K562 (cell line): ENCODE results near the gene B3GNT9. TPM values are rescaled to one million over a fixed set of nuclear protein-coding genes. Genes with fewer than 3 reads are reported as not detected.

Source experiments
- ATF7 ChIP-seq: fragments of 450-650 bp; IDR thresholded peaks from 2 replicates; pipeline ENCODE4 v1.7.1; 2014; ENCODE audit warnings: mild to moderate bottlenecking, moderate library complexity
- BMI1 ChIP-seq: fragments of 150-350 bp; IDR thresholded peaks from 2 replicates; pipeline ENCODE4 v1.6.1; 2014; ENCODE audit warnings: low read length
- CEBPB ChIP-seq: fragments of 450-650 bp; IDR thresholded peaks from 2 replicates; pipeline ENCODE4 v1.6.1; 2016; ENCODE audit warnings: missing genetic modification characterization, missing compliant biosample characterization
- CREM ChIP-seq: IDR thresholded peaks from 2 replicates; pipeline ENCODE4 v1.6.1; 2014; ENCODE audit warnings: antibody characterized with exemption, low read depth
- EGR1 ChIP-seq: fragments of 450-650 bp; conservative IDR thresholded peaks from 2 replicates; pipeline ENCODE4 v1.6.1; 2017; ENCODE audit warnings: mild to moderate bottlenecking
- ETV5 ChIP-seq: sonication (generic); formaldehyde crosslinking; IDR thresholded peaks from 2 replicates; pipeline ENCODE4 v1.4.0; 2020; ENCODE audit warnings: low read depth, mild to moderate bottlenecking, missing genetic modification reagents
- FOS ChIP-seq: IDR thresholded peaks from 3 replicates; pipeline ENCODE4 v1.6.1; 2011; ENCODE audit not compliant: insufficient read length; ENCODE audit errors: extremely low read depth
- KDM2B ChIP-seq: fragments of 250-450 bp; sonication (Bioruptor Pico); IDR thresholded peaks from 2 replicates; pipeline ENCODE4 v1.8.0; 2021; ENCODE audit warnings: mild to moderate bottlenecking, moderate library complexity
- MTA1 ChIP-seq: fragments of 450-650 bp; IDR thresholded peaks from 2 replicates; pipeline ENCODE4 v1.6.1; 2017; ENCODE audit warnings: borderline replicate concordance
- NONO ChIP-seq, 2 experiments: fragments of 200-400 bp in 1 of 2; fragments of 450-650 bp in 1 of 2; formaldehyde crosslinking in 1 of 2; IDR thresholded peaks; 2 replicates each; pipeline ENCODE4 v1.6.1; 2017; ENCODE audit warnings: low read depth in 2 of 2, mild to moderate bottlenecking in 2 of 2, moderate library complexity in 2 of 2, low read length in 1 of 2
- NRF1 ChIP-seq, 2 experiments: fragments of 450-650 bp; IDR thresholded peaks in 1 of 2; conservative IDR thresholded peaks in 1 of 2; 2 replicates each; pipeline ENCODE4 v1.6.1; 2014; ENCODE audit warnings: mild to moderate bottlenecking in 2 of 2
- PTBP1 ChIP-seq: fragments of 200-400 bp; formaldehyde crosslinking; IDR thresholded peaks from 2 replicates; pipeline ENCODE4 v1.6.1; 2017; ENCODE audit warnings: low read depth, low read length
- RNF2 ChIP-seq: sonication (generic); IDR thresholded peaks from 2 replicates; pipeline ENCODE4 v1.6.1; 2016
- SAFB2 ChIP-seq: fragments of 200-400 bp; formaldehyde crosslinking; IDR thresholded peaks from 2 replicates; pipeline ENCODE4 v1.6.1; 2018; ENCODE audit warnings: borderline replicate concordance, low read length, low read depth, moderate library complexity; ENCODE audit not compliant: severe bottlenecking
- SMAD1 ChIP-seq: fragments of 150-350 bp; IDR thresholded peaks from 2 replicates; pipeline ENCODE4 v1.6.1; 2014; ENCODE audit warnings: low read length, low read depth; ENCODE audit not compliant: partially characterized antibody
- SMAD2 ChIP-seq: fragments of 150-350 bp; IDR thresholded peaks from 2 replicates; pipeline ENCODE4 v1.6.1; 2014; ENCODE audit warnings: low read depth, mild to moderate bottlenecking, low read length
- SMAD4 ChIP-seq: fragments of 250-450 bp; sonication (Bioruptor Pico); conservative IDR thresholded peaks from 2 replicates; pipeline ENCODE4 v1.8.0; 2021; ENCODE audit warnings: inconsistent platforms, mild to moderate bottlenecking, moderate library complexity
- ZNF140 ChIP-seq: fragments of 250-450 bp; sonication (Bioruptor Pico); IDR thresholded peaks from 2 replicates; pipeline ENCODE4 v1.8.0; 2021; ENCODE audit warnings: moderate library complexity, mild to moderate bottlenecking, inconsistent platforms
- polyA plus RNA-seq, 8 experiments: library from polyadenylated mRNA; depleted of rRNA in 4 of 8; stranded (reverse) in 5 of 8; unstranded in 3 of 8; fragments of >200 nt; fragmentation: Nextera tagmentation in 2 of 8; fragmentation: Illumina TruSeq in 1 of 8; extraction: Ambion mirVana in 2 of 8; extraction: Trizol in 1 of 8; gene quantifications; 2 replicates each; pipeline versions ENCODE4 v1.2.1 to v1.2.3, GENCODE V29; 2011 to 2014; ENCODE audit warnings: inconsistent platforms in 1 of 8, missing spikeins in 1 of 8
- total RNA-seq, 7 experiments: library from RNA; depleted of rRNA in 6 of 7; stranded (reverse); fragments of >200 nt in 6 of 7; fragmentation: Illumina TruSeq in 2 of 7; extraction: Trizol in 2 of 7; gene quantifications; 2 replicates each; pipeline versions ENCODE4 v1.2.1 to v1.2.3, GENCODE V29; 2011 to 2021; ENCODE audit warnings: low replicate concordance in 1 of 7
- TF ChIP-seq, protein P1 (sequence below): sonication (generic); formaldehyde crosslinking; IDR thresholded peaks from 2 replicates; pipeline ENCODE4 v1.8.0; 2022; ENCODE audit warnings: missing genetic modification reagents, mild to moderate bottlenecking, borderline replicate concordance
- TF ChIP-seq, protein P2 (sequence below): fragments of 450-650 bp; IDR thresholded peaks from 2 replicates; pipeline ENCODE4 v1.7.0; 2016; ENCODE audit warnings: borderline replicate concordance

Gene B3GNT9
- total and polyA plus RNA-seq, 9 of the 15 experiments (the other 6 are each of a cell fraction or from before 2014, with no cell fraction given): 0.01 to 1.8 (median 1.1) TPM; not detected in 1

DNA sequence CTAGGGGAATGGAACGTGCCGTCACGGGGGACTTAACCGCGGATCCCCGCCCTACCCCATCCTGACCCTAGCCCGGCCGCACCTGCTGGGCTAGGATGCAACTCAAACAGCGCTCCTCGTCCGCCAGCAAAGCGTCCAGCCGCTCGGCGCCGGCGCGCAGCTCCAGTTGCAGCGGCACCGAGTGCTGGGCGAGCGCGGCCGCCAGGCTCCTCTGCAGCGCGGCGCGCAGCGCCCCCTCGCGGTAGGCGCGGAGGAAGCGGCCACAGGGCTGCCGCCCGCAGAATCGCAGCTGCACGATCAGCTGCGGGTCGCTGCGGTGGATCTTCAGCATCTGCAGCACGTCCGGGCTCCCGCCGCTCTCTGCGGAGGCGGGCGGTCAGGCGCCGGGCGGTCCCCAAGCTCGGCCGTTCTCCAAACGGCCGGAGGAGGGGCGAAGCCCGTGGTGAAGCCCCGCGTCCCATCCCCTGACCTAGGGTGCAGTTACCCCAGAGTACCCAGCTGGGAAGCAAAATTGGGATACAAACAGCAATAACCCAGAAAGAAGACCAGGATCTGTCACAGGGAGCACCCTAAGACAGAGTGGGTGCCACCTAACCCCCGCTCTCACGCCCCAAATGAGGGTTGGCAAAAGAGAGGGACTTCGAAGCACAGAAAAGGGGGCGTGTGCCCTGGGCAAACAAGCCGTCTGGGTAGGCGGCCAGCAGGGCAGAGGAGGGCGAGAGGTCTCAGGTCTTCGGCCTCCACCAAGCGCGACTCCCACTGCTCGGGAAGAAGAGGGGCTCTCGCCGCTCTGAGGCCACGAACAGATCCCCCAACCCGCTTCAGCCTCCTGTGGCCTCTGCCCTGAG is 4.7 kb upstream of the B3GNT9 start (continued):
- peak in 1 of 2 experiments; percentile 86; a peak in 2 of 4 replicates for TF ChIP-seq NONO (IDR thresholded peaks at IDR 0.05; ENCODE audit: low read depth in 2 of 2, low read length in 1 of 2)
- TF ChIP-seq, protein P1, sequence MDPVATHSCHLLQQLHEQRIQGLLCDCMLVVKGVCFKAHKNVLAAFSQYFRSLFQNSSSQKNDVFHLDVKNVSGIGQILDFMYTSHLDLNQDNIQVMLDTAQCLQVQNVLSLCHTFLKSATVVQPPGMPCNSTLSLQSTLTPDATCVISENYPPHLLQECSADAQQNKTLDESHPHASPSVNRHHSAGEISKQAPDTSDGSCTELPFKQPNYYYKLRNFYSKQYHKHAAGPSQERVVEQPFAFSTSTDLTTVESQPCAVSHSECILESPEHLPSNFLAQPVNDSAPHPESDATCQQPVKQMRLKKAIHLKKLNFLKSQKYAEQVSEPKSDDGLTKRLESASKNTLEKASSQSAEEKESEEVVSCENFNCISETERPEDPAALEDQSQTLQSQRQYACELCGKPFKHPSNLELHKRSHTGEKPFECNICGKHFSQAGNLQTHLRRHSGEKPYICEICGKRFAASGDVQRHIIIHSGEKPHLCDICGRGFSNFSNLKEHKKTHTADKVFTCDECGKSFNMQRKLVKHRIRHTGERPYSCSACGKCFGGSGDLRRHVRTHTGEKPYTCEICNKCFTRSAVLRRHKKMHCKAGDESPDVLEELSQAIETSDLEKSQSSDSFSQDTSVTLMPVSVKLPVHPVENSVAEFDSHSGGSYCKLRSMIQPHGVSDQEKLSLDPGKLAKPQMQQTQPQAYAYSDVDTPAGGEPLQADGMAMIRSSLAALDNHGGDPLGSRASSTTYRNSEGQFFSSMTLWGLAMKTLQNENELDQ (CRISPR knock-in tag): no peak
- TF ChIP-seq BMI1: no peak
- no peak for TF ChIP-seq SMAD2
- TF ChIP-seq SAFB2: no peak
- TF ChIP-seq FOS: no peak
- TF ChIP-seq ETV5: 0 out of 2 replicates have a peak, but pooled peaks have one; percentile 48
- 0 out of 2 replicates have a peak, but pooled peaks have one; percentile 12 for TF ChIP-seq CREM
- TF ChIP-seq, protein P2, sequence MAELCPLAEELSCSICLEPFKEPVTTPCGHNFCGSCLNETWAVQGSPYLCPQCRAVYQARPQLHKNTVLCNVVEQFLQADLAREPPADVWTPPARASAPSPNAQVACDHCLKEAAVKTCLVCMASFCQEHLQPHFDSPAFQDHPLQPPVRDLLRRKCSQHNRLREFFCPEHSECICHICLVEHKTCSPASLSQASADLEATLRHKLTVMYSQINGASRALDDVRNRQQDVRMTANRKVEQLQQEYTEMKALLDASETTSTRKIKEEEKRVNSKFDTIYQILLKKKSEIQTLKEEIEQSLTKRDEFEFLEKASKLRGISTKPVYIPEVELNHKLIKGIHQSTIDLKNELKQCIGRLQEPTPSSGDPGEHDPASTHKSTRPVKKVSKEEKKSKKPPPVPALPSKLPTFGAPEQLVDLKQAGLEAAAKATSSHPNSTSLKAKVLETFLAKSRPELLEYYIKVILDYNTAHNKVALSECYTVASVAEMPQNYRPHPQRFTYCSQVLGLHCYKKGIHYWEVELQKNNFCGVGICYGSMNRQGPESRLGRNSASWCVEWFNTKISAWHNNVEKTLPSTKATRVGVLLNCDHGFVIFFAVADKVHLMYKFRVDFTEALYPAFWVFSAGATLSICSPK: no peak
- TF ChIP-seq ZNF140 (CRISPR knock-in tag): no peak
- no peak for TF ChIP-seq CEBPB (tag)
- TF ChIP-seq MTA1: no peak
- TF ChIP-seq SMAD1: no peak
- peak; percentile 26; the same call in 1 of the 2 replicates for TF ChIP-seq EGR1
- peak; percentile 58 for TF ChIP-seq ATF7
- no peak for TF ChIP-seq PTBP1
- peak; percentile 57; the same call in 1 of the 2 replicates for TF ChIP-seq SMAD4
- peak; percentile 9; the same call in 1 of the 2 replicates for TF ChIP-seq KDM2B (CRISPR knock-in tag)
- no peak for TF ChIP-seq RNF2
- peak; percentile 70 to 77 for TF ChIP-seq NRF1 (conservative IDR thresholded peaks at IDR 0.05 in 1 of 2, IDR thresholded peaks at IDR 0.05 in 1 of 2)
